ENCODE measurements around the gene ADAMTS6.

Gene ADAMTS6

GRCh38 chr5:65103756-65104440 is 377.8 kb downstream of the ADAMTS6 start:
- DNase-seq (ENCODE audit: low read depth), result no peak

GRCh38 chr5:65102976-65103711 is 378.6 kb downstream of the ADAMTS6 start:
- DNase-seq (ENCODE audit: low read depth), result no peak

DNA sequence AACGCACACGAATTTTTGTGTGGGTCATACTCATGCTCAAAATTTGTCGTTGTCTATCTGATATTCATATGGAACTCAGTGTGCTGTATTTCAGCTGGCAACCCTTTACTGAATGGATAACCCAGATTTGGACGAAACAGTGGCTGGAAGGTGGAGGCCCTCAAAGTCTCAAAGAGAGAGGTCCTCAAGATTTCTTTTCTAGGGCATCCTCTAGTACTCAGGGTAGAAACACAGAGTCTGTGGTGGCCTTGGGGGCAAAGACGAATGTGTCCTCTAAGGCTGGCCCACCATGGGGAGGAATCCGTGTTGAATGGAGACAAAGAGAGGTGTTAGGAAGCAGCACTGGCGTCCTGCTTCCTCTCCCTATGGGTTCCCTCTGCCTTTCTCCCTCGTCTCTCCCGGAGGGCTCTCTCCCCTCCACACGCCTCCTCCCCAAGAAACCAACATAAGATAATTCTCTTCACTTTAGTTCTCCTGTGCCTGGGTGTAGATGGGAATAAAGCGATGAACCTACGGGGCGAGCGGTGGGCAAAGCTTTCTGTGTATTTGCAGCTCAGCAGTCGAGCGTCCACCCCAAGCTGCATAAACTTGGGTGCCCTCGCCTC is 379.2 kb downstream of the ADAMTS6 start:
- DNase-seq (ENCODE audit: low read depth), result no peak

DNA sequence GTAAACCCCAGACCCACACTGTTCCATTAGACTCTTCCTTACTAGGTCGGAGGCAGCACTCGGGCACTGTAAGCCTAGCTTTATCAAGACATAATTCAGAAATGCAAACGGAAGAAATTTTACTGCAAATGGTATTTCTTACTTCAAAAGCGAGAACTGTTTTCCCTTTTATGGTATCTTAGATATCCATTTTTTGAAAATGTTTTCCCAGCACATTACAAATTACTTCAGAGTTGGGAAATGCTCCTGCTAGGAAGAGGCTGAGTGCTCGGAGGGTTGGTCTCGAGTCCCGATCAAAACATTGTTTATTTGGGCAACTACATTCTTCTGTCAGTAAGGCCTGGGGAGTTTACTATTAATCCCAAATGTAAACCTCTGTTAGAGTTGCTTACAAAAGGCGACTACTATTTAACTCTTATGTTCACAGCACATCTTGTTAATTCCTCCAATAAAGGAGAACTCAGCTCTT is 380.1 kb downstream of the ADAMTS6 start:
- no peak for DNase-seq (ENCODE audit: low read depth)

- DNase-seq (ENCODE audit: low read depth), result peak; percentile 51
These were observed 380.6 kb downstream of the ADAMTS6 start for GRCh38 chr5:65100911-65101631.

Data from non-pigmented ciliary epithelial cell (primary cell).